ENCODE data around the gene PPP2R5A.

PPP2R5A gene

DNA sequence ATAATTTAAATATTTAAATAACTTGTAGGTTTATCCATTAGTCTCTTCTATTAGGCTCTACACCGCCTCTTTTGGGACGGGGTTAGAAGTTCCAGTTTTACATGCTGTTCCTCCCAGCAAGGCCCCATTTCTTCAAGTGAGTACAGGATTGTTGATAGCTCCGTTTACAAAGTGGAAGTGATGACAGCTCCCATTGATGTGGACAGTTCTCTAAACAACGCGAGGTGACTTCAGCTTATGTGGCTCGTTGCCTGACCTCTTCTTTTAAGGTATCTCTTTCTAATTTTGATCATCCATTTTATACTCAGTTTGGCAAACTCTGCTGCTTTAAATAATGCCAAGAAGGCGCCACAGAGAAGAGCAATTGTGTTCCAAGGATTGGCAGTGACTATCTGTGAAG, 79.8 kb downstream of the PPP2R5A start:
- no peaks in the 10 kb centered on the region for H3K27me3 ChIP-seq (ENCODE audit: insufficient read depth, low read length)
- no peak overlapping the region for H3K4me3 ChIP-seq (ENCODE audit: low read depth, low read length, poor library complexity, severe bottlenecking)
- H3K36me3 ChIP-seq (ENCODE audit: insufficient read depth, low read length) = peaks cover 70% of the 10 kb centered on the region
- H3K79me2 ChIP-seq (ENCODE audit: insufficient read depth, low read length) = no peaks in the 10 kb centered on the region
- no peaks in the 10 kb centered on the region for H3K9me2 ChIP-seq (ENCODE audit: low read depth, low read length)
- no peak overlapping the region for H3K27ac ChIP-seq (ENCODE audit: low read depth, low read length, poor library complexity, severe bottlenecking)
- no peaks in the 10 kb centered on the region for H4K20me1 ChIP-seq (ENCODE audit: insufficient read depth, low read length)
- H3K4me2 ChIP-seq (ENCODE audit: low read length) = no peak overlapping the region
- H2AFZ ChIP-seq (ENCODE audit: low read length) = no peak overlapping the region
- no peaks in the 10 kb centered on the region for H3K4me1 ChIP-seq (ENCODE audit: insufficient read depth, low read length, severe bottlenecking)
- H3K9ac ChIP-seq (ENCODE audit: low read length) = no peak overlapping the region
- TF ChIP-seq EZH2 (IDR thresholded peaks at IDR 0.05; ENCODE audit: borderline replicate concordance, low read length) = no peak
- TF ChIP-seq, protein P1, sequence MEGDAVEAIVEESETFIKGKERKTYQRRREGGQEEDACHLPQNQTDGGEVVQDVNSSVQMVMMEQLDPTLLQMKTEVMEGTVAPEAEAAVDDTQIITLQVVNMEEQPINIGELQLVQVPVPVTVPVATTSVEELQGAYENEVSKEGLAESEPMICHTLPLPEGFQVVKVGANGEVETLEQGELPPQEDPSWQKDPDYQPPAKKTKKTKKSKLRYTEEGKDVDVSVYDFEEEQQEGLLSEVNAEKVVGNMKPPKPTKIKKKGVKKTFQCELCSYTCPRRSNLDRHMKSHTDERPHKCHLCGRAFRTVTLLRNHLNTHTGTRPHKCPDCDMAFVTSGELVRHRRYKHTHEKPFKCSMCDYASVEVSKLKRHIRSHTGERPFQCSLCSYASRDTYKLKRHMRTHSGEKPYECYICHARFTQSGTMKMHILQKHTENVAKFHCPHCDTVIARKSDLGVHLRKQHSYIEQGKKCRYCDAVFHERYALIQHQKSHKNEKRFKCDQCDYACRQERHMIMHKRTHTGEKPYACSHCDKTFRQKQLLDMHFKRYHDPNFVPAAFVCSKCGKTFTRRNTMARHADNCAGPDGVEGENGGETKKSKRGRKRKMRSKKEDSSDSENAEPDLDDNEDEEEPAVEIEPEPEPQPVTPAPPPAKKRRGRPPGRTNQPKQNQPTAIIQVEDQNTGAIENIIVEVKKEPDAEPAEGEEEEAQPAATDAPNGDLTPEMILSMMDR (IDR thresholded peaks at IDR 0.05; ENCODE audit: low read length) = no peak
- no peaks in the 10 kb centered on the region for H3K9me3 ChIP-seq (ENCODE audit: low read length)
- no peaks in the 10 kb centered on the region for H3F3A ChIP-seq (ENCODE audit: insufficient read depth, low read length)

DNA sequence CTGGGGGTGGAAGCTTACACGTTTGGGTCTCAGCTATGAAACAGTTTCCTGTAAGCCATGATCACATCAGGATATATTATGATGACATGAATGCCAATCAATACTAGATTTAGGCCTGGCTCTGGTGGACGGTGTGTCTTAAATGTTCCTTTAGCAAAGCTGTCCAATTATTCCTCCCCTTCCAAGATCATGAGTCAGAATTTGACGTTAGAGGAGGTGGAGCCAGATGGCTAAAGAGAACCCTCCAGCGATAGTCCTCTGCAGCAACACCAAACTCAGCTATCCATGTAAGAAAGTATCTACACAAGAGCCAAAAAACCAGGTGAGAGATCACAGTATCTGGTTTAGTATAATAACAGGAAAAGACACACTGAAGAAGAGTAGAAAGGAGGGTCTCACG, 81.7 kb downstream of the PPP2R5A start:
- Histone ChIP-seq H2AFZ (ENCODE audit: low read length) (no peak overlapping the region), H3K9me2 (ENCODE audit: low read depth, low read length) (no peaks in the 10 kb centered on the region), H3K4me2 (ENCODE audit: low read length) (no peak overlapping the region), H4K20me1 (ENCODE audit: insufficient read depth, low read length) (no peaks in the 10 kb centered on the region), H3K4me1 (ENCODE audit: insufficient read depth, low read length, severe bottlenecking) (no peaks in the 10 kb centered on the region), H3K4me3 (ENCODE audit: low read depth, low read length, poor library complexity, severe bottlenecking) (no peak overlapping the region), H3K27me3 (ENCODE audit: insufficient read depth, low read length) (no peaks in the 10 kb centered on the region), H3K36me3 (ENCODE audit: insufficient read depth, low read length) (peaks cover 69% of the 10 kb centered on the region), H3K27ac (ENCODE audit: low read depth, low read length, poor library complexity, severe bottlenecking) (no peak overlapping the region), H3K9me3 (ENCODE audit: low read length) (no peaks in the 10 kb centered on the region), H3F3A (ENCODE audit: insufficient read depth, low read length) (no peaks in the 10 kb centered on the region), H3K79me2 (ENCODE audit: insufficient read depth, low read length) (no peaks in the 10 kb centered on the region), H3K9ac (ENCODE audit: low read length) (no peak overlapping the region)
- TF ChIP-seq, protein P1 (IDR thresholded peaks at IDR 0.05; ENCODE audit: low read length) = no peak
- TF ChIP-seq EZH2 (IDR thresholded peaks at IDR 0.05; ENCODE audit: borderline replicate concordance, low read length) = no peak

DNA sequence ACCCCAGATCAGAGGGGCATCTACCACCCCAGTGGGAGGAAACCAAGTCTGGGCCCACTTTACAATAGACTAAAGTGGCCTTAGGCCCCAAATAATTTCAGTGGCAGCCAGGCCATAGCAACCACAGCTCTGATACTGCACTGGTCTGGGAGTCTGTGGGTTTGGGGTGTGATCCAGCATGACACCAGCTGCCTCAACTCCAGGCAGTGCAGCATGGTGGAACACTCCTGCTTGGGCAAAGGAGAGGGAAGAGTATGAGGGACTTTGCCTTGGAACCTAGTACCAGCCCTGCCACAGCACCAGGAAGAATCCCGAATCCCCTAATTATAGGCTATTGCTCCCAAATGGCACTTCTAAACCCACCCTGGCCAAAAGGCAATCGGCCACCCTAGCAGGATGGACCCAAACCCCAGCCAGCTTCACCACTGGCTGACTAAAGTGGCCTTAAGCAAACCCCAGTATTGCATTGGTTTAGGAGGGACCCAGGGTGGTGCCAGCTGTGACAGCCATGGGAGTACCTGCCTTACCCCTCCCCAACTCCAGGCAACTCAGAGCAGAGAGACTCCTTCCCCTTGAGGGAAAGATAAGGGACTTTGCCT, 82.4 kb downstream of the PPP2R5A start:
- no peak overlapping the region for H3K27ac ChIP-seq (ENCODE audit: low read depth, low read length, poor library complexity, severe bottlenecking)
- TF ChIP-seq EZH2 (IDR thresholded peaks at IDR 0.05; ENCODE audit: borderline replicate concordance, low read length) = no peak
- TF ChIP-seq, protein P1 (IDR thresholded peaks at IDR 0.05; ENCODE audit: low read length) = no peak

More for the DNA sequence above, 82.4 kb downstream of the PPP2R5A start:
- H3F3A ChIP-seq (ENCODE audit: insufficient read depth, low read length) = no peaks in the 10 kb centered on the region
- H3K4me2 ChIP-seq (ENCODE audit: low read length) = no peak overlapping the region
- H4K20me1 ChIP-seq (ENCODE audit: insufficient read depth, low read length) = no peaks in the 10 kb centered on the region
- no peaks in the 10 kb centered on the region for H3K9me2 ChIP-seq (ENCODE audit: low read depth, low read length)
- no peak overlapping the region for H3K9ac ChIP-seq (ENCODE audit: low read length)
- no peaks in the 10 kb centered on the region for H3K79me2 ChIP-seq (ENCODE audit: insufficient read depth, low read length)
- H3K36me3 ChIP-seq (ENCODE audit: insufficient read depth, low read length) = peaks cover 64% of the 10 kb centered on the region
- no peak overlapping the region for H2AFZ ChIP-seq (ENCODE audit: low read length)
- H3K9me3 ChIP-seq (ENCODE audit: low read length) = no peaks in the 10 kb centered on the region
- H3K27me3 ChIP-seq (ENCODE audit: insufficient read depth, low read length) = no peaks in the 10 kb centered on the region
- no peaks in the 10 kb centered on the region for H3K4me1 ChIP-seq (ENCODE audit: insufficient read depth, low read length, severe bottlenecking)
- H3K4me3 ChIP-seq (ENCODE audit: low read depth, low read length, poor library complexity, severe bottlenecking) = no peak overlapping the region
